NB4 (cell line): ENCODE data around the gene RGS6.

Experiments
- DNase-seq: peaks from one replicate; pipeline ENCODE4 v3.0.0; 2010; ENCODE audit warnings: low read depth
- H3K4me3 ChIP-seq: one replicate; pipeline ENCODE4 v1.5.1; 2011; ENCODE audit warnings: mild to moderate bottlenecking, low read depth, low read length, moderate library complexity
- MYC ChIP-seq: IDR thresholded peaks from 2 replicates; pipeline ENCODE4 v1.6.1; 2011; ENCODE audit warnings: low read depth, low read length
- POLR2A ChIP-seq: IDR thresholded peaks from 2 replicates; pipeline ENCODE4 v1.6.1; 2011; ENCODE audit warnings: mild to moderate bottlenecking; ENCODE audit not compliant: insufficient read length; ENCODE audit errors: extremely low read depth
- TF ChIP-seq, protein P1 (sequence below): IDR thresholded peaks from one replicate; pipeline ENCODE4 v1.5.1; 2012; ENCODE audit warnings: low read depth, low read length
- TF ChIP-seq, protein P2 (sequence below): IDR thresholded peaks from 2 replicates; pipeline ENCODE4 v1.6.1; 2011; ENCODE audit warnings: low read depth, low read length

The RGS6 gene

DNA sequence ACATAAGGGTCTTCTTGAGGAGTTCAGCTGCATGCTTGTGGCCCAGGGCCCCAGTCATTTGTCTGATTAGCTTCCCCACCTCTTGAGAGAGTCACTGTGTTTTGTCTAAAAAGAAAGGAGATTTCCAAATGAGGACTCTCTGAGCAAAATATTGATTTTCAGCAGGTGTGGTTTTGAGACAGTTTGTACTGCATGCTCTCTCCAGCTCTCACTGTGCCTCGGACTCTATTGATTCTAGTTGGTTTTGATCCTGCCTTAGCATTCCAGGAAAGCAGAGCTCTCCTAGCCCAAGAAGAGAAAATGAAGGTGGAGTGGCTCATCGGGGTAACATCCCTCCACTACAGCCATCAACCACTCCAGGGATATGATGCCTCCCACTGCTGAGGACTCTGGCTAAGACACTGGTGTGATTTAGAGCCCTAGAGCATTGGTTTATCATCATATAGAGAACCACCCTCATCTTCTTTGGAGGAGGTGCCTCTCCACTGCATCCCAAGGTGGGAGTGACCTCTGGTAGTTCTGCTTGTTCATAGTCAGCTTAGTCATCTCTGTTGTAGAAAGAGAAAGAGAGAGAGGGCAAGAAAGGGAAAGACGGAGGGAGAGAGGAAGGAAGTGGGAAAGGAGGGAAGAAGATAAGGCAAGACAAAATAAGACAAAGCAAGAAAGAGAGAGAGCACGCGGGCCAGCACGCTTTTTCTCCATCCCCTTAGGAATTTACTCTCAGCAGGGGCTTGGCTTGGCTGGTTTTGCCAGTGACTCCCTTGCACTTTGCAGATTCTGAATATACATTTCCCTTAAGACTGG lies 596.0 kb downstream of the RGS6 start:
- DNase-seq: no peak
- no peak overlapping the region for H3K4me3 ChIP-seq
- no peak for TF ChIP-seq POLR2A
- TF ChIP-seq MYC: no peak
- TF ChIP-seq, protein P1, sequence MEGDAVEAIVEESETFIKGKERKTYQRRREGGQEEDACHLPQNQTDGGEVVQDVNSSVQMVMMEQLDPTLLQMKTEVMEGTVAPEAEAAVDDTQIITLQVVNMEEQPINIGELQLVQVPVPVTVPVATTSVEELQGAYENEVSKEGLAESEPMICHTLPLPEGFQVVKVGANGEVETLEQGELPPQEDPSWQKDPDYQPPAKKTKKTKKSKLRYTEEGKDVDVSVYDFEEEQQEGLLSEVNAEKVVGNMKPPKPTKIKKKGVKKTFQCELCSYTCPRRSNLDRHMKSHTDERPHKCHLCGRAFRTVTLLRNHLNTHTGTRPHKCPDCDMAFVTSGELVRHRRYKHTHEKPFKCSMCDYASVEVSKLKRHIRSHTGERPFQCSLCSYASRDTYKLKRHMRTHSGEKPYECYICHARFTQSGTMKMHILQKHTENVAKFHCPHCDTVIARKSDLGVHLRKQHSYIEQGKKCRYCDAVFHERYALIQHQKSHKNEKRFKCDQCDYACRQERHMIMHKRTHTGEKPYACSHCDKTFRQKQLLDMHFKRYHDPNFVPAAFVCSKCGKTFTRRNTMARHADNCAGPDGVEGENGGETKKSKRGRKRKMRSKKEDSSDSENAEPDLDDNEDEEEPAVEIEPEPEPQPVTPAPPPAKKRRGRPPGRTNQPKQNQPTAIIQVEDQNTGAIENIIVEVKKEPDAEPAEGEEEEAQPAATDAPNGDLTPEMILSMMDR: no peak
- TF ChIP-seq, protein P2, sequence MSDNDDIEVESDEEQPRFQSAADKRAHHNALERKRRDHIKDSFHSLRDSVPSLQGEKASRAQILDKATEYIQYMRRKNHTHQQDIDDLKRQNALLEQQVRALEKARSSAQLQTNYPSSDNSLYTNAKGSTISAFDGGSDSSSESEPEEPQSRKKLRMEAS: no peak

DNA sequence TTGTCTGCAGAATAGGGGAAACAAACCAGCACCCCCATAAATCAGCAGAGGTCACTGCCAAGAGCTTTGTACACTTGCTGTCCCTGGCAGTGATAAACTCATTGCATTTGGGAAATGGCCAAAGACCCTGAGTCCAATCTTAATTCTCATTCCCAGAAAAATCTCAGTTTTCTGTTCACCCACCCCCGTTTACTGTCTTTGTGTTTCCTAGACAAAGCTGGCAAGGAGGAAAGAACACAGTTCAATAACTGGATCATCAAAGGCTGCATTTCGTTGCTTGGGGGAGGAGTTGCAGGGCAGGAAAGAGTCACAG lies 596.6 kb downstream of the RGS6 start:
- H3K4me3 ChIP-seq: no peak overlapping the region
- DNase-seq: no peak
- TF ChIP-seq, protein P1: no peak
- TF ChIP-seq MYC: no peak
- TF ChIP-seq, protein P2: no peak
- TF ChIP-seq POLR2A: no peak

DNA sequence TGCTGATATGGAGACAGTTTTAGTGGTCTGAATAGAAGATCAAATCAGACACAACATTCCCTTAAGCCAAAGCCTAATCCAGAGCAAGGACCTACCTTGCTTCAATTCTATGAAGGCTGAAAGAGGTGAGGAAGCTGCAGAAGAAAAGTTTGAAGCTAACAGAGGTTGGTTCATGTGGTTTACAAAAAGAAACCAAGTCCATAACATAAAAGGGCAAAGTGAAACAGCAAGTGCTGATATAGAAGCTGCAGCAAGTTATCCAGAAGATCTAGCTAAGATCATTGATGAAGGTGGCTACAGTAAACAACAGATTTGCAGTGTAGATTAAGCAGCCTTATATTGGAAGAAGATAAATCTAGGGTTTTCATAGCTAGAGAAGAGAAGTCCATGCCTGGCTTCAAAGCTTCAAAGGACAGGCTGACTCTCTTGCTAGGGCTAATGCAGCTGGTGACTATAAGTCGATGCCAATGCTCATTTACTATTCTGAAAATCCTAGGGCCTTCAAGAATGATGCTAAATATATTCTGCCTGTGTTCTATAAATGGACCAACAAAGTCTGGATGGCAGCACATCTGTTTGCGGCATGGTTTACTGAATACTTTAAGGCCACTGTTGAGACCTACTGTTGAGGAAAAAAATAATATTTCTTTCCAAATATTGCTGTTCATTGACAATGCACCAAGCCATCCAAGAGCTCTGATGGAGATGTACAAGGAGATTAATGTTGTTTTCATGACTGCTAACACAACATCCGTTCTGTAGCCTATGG lies 600.6 kb downstream of the RGS6 start:
- TF ChIP-seq, protein P2: no peak
- TF ChIP-seq, protein P1: no peak
- TF ChIP-seq POLR2A (no peak), MYC (no peak)
- DNase-seq: no peak
- H3K4me3 ChIP-seq: no peak overlapping the region

DNA sequence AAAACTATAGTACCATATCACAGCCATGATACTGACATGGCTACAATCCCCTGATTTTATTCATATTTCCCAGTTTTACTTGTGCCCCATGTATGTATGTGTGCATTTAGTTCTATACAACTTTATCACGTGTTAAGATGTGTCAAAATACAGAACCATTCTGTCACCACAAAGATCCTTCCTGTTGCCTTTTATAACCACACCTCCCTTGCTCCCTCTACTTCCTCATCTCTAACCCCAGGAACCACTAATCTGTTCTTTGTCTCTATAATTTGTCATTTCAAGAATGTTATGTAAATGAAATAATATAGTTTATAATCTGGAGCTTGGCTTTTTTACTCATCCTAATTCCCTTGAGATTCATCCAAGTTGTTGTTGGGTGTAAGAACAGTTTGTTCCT lies 603.3 kb downstream of the RGS6 start:
- DNase-seq: peak; percentile 76
- TF ChIP-seq, protein P2: peak; percentile 90
- TF ChIP-seq MYC: no peak
- TF ChIP-seq POLR2A: no peak
- H3K4me3 ChIP-seq: no peak overlapping the region

DNA sequence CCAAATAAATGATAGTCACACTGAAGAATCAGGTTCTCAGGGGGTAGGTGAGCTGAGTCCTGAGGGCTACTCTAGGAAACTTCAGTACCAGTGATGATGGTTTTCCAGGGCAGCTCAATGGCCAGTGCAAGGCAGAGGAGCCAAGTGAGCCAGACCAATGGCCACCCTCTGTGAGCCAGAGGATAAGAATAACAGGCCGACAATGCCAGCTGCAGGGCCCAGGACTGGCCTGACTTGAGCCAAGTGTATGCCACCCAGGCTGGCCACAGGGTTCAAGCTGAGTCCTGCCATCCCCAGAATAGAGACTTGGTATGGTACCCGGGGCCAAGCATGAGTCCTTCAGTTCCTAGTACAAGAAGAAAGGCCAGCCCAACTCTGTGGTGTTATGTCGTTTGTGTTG lies 606.2 kb downstream of the RGS6 start:
- TF ChIP-seq, protein P1: no peak
- TF ChIP-seq, protein P2: no peak
- no peak for TF ChIP-seq MYC
- TF ChIP-seq POLR2A: no peak
- no peak for DNase-seq
- no peak overlapping the region for H3K4me3 ChIP-seq

DNA sequence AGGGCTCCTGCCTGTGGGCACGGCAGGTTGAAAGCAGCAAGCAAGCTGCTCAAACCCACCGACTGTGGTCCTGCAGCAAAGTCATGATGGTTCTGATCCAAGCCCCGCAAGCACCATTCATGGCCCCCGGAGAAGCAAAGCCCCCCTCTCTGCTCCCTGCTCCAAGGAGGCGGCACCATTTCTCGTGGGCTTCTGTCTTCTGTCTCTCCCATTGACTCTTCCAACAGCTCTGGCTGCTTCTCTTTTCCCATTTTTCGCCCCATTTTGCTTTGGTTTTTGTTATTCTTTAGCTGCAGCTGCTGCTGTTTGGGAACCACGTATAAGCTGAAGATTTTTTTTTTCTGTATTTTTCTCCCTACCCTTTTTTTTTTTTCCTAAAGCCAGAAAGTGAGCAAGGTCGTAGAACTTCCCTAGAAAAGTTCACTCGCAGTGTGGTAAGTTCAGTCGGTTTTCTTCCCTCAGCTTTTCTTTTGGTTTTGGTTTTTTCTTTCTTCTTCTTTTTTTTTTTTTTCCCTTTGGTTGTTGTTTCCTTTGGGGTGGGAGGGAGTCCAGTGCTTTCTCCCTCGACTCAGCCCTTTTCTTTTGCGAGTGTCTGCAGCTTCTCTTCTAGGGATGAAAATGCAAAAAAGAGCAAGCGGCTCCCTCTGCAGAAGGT lies 607.6 kb downstream of the RGS6 start:
- TF ChIP-seq, protein P1: no peak
- TF ChIP-seq, protein P2: no peak
- no peak for TF ChIP-seq POLR2A
- TF ChIP-seq MYC: no peak
- DNase-seq: no peak

More for the DNA sequence above, 607.6 kb downstream of the RGS6 start:
- H3K4me3 ChIP-seq: no peak overlapping the region
